SHP77 treated with DMSO at 0.1 percent for 48 hours (cell line): Measurements from ENCODE around the gene PHLPP1.
"Not testable (repeated sequence)": the region's sequence is repeated elsewhere in the genome, so short reads cannot be mapped to it uniquely, and the experiment has no call there.

ENCODE experiments used
- DNase-seq: peaks from one replicate; lab custom pipeline; 2025; lab: John Stamatoyannopoulos, UW

The PHLPP1 gene

GRCh38 chr18:62715436-62715758 is at the start of gene PHLPP1:
PHLPP1 (plus strand) TSS chr18:62715541; CDS start chr18:62715684, 143 bp downstream.
- DNase-seq, result no peak

DNA sequence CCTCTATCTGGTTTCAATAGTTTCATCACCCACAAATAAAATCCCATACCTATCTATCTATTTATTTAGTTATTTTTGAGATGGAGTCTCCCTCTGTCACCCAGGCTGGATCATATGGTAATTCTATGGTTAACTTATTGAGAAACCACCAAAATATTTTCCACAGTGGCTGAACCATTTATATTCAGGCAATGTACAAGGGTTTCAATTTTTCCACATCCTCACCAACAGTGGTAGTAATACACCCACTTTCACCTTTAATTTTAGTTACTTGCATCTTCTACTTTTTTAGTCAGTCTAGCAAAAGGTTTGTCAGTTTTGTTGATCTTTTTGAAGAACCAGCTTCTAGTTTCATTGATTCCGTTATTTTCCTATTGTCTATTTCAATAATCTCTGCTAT is 46.1 kb upstream of the PHLPP1 start:
- no peak for DNase-seq

- no peak for DNase-seq
These were observed 44.8 kb upstream of the PHLPP1 start for GRCh38 chr18:62670573-62670972.

DNA sequence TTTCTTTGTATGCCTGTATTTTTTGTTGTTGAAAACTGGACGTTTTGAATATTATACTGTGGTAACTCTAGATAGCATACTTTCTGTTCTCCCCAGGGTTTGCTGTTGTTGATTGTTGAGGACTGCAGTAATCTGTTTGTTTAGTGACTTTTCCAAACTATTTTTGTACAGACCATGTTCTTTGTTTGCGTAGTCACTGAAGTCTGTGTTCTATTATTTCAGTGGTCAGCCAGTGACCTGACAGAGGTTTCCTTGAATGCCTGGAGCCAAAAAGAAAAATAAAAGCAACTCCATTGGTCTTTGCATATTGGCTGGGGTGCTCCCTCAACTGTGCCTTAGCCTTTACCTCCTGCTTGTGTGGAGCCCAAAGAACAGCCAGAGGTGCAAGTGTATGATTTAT is 42.7 kb upstream of the PHLPP1 start:
- DNase-seq, result no peak

DNA sequence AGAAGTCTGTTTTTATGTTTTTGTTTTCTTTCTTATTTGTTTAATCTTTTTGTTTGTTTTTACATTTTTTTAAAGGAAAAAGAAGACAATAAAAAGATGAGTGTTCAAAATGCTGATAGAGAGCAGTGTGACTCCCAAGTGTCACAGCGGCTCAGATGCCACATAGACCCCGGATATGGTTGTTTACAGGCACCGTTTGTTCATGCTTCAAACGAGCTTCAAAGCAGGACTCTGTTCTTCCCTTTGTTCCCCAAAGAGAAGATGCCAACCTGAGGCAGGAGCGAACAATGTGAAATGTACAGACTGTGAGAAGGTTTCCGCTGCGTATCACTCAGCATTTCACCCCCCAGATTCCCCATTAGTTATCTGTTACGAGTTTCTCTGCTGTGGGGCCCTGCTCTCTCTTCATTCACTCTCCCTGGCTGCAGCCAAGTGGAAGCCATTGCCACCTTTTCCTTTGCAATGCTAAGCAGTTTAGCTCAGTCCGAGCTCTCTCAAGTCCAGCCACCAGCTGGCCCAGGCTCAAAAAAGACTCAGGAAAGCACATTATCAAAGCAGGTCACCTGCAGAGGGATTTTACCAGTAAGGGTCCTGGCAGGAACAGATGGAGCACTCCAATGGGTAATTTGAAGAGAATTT is 36.4 kb upstream of the PHLPP1 start:
- DNase-seq, result no peak

DNA sequence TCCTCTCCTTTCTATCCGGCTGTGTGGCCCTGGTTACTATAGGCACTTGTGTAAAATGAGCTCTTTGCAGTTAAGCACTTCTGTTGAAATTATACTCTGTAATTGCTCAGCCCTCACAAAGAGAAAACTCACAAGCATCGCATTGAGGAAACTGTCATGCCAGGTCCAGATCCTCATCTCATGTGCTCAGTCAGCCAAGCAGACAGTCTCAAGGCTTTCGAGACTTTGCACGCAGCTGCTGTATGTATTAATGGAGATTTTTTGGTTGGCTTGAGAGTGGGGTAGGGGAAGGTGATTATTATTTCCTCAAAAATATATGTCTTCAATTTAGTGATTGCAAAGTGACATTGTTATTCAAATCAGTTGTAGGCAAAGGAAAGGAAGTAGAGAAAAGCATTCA is 33.0 kb upstream of the PHLPP1 start:
- no peak for DNase-seq

- no peak for DNase-seq
These were observed 31.4 kb upstream of the PHLPP1 start for GRCh38 chr18:62683935-62684334.

- no peak for DNase-seq
These were observed 26.5 kb upstream of the PHLPP1 start for GRCh38 chr18:62688743-62689317.

- DNase-seq, result no peak
These were observed 25.0 kb upstream of the PHLPP1 start for GRCh38 chr18:62690236-62690815.

- DNase-seq, result no peak
These were observed 21.7 kb upstream of the PHLPP1 start for GRCh38 chr18:62693659-62694058.

GRCh38 chr18:62697636-62698035 is 17.7 kb upstream of the PHLPP1 start:
- DNase-seq, result no peak

GRCh38 chr18:62702259-62702658 is 13.1 kb upstream of the PHLPP1 start:
- DNase-seq, result no peak

DNA sequence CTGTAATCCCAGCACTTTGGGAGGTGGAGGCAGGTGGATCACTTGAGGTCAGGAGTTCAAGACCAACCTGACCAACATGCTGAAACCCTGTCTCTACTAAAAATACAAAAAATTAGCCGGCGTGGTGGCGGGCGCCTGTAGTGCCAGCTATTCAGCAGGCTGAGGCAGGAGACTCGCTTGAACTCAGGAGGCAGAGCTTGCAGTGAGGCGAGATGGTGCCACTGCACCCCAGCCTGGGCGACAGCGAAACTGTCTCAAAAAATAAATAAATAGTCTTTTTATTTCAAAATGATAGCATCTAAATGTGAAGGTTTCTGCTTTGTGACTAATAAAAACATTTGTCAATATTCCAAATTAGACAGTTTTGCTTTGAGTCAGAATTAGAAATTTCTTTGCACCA is 8.5 kb upstream of the PHLPP1 start:
- DNase-seq, result not testable (repeated sequence)

- DNase-seq, result not testable (repeated sequence)
These were observed 5.4 kb upstream of the PHLPP1 start for GRCh38 chr18:62709908-62710307.

GRCh38 chr18:62710417-62710816 is 4.9 kb upstream of the PHLPP1 start:
- no peak for DNase-seq

DNA sequence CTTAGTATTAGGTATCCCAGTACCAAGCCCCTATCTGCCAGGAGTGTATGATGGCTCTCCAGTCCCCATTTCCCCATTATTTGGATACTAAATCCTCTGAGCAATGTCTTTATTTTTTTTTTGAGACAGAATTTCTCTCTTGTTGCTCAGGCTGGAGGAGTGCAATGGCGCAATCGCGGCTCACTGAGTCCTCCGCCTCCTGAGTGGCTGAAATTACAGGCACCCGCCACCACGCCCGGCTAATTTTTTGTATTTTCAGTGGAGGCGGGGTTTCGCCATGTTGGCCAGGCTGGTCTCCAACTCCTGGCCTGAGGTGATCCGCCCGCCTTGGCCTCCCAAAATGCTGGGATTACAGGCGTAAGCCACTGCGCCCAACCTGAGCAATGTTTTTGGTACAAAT is 3.6 kb upstream of the PHLPP1 start:
- no peak for DNase-seq

DNA sequence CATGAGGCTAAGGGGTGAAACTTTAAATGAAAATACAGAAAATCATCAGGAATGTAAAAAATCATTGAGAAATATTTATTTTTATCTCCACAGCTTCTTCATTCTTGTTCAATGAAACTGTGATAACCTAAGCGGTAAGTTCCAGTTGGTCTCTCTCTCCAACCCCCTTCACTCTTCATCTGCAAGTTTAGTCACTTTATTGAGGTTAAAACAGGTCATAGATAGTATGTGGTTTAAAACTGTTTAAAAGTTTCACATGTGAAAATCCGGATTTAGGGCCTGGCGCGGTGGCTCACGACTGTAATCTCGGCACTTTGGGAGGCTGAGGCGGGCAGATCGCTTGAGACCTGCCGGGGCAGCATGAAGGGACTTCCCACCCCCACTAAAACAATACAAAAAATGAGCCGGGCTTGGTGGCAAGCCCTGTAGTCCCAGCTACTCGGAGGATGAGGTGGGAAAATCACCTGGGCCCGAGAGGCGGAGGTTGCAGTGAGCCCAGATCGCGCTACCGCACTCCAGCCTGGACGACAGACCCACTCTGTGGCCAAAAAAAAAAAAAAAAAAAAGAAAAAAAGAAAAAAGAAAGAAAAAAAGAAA is 1.6 kb upstream of the PHLPP1 start:
- DNase-seq, result no peak

DNA sequence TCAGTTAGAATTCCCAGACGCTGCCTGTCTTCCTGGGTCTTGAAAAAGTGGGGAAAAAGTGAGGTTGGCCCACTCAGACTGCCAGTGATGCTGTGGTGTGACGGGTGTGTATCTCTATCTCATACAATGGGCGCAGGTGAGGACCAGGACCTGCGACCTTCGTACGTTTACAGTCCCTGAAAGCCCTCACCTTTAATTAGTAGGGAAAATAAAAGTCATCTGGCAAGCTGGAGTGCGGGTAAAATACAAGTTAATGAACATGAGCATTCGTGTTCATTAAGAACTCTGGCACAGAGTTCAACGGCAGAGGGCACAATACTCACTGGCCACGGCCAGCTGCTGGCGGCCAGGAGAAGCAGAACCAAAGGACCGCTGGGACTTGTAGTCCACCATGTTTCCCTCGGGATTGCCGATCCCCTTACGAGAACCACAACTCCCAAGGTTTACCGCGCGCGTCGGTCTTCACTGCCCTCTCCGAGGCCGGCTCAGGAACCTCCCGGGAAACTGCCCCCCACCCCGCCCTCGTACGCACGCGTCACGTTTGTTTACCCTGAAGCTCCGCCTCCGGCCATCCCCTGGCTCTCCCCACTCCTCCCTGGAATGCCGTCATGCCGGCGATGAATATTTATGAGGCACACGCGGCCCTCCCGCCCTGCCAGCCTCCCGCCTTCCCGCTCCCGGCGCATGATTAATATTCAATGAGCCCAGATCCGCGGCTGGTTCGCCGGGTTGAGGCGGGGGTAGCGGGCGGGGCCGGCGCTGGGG is 488 bp upstream of the PHLPP1 start:
- peak; percentile 99 for DNase-seq

DNA sequence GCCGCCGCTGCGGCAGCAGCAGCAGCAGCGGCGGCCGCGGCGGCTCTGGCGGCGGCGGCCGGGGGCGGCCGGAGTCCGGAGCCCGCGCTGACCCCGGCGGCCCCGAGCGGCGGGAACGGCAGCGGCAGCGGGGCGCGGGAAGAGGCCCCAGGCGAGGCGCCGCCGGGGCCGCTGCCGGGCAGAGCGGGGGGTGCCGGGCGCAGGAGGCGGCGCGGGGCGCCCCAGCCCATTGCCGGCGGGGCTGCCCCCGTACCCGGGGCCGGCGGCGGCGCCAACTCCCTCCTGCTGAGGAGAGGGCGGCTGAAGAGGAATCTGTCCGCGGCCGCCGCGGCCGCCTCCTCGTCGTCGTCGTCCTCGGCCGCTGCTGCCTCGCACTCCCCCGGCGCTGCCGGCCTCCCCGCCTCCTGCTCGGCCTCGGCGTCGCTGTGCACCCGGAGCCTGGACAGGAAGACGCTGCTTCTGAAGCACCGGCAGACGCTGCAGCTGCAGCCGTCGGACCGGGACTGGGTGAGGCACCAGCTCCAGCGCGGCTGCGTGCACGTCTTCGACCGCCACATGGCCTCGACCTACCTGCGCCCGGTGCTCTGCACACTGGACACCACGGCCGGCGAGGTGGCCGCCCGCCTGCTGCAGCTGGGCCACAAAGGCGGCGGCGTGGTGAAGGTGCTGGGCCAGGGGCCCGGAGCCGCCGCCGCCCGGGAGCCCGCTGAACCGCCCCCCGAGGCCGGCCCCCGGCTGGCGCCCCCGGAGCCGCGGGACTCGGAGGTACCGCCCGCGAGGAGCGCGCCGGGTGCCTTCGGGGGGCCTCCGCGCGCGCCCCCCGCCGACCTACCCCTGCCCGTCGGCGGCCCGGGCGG is 646 bp downstream of the PHLPP1 start:
- DNase-seq, result no peak

DNA sequence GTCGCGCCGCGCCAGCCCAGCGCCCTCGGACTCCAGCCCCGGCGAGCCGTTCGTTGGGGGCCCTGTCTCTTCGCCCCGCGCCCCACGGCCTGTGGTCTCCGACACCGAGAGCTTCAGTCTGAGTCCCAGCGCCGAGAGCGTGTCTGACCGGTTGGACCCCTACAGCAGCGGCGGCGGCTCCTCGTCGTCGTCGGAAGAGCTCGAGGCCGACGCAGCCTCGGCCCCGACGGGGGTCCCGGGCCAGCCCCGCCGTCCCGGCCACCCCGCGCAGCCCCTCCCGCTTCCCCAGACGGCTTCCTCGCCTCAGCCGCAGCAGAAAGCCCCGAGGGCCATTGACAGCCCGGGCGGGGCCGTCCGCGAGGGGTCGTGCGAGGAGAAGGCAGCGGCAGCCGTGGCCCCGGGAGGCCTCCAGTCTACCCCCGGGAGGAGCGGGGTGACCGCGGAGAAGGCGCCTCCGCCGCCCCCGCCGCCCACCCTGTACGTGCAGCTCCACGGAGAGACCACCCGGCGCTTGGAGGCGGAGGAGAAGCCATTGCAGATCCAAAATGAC is 1.4 kb downstream of the PHLPP1 start:
- DNase-seq, result no peak

- no peak for DNase-seq
These were observed 2.0 kb downstream of the PHLPP1 start for GRCh38 chr18:62717169-62717924.
